Naive thymus-derived CD4-positive, alpha-beta T cell (primary cell): ENCODE measurements around the gene AMER3. TPM values are rescaled to one million over a fixed set of nuclear protein-coding genes. Genes with fewer than 3 reads are reported as not detected.

Source experiments
- ATAC-seq: fragments of 150-1000 bp; cut with Tn5 transposase; 2 replicates; pipeline ENCODE4 v1.10.0; 2021; ENCODE audit warnings: mild to moderate bottlenecking, moderate library complexity
- CTCF ChIA-PET: fragments of 350-600 bp; sonication (Branson Sonifier 250); formaldehyde crosslinking; loops from one replicate; lab custom pipeline; 2021; ENCODE audit warnings: antibody characterized with exemption; lab: Charles Lee
- POLR2A ChIA-PET: fragments of 350-600 bp; sonication (Branson Sonifier 250); formaldehyde crosslinking; loops from one replicate; lab custom pipeline; 2021; ENCODE audit warnings: antibody characterized with exemption, inconsistent platforms; lab: Charles Lee
- DNase-seq, 9 donors: peaks; one replicate each; pipeline versions ENCODE4 v3.0.0 to v3.0.0-alpha.2; 2020 to 2022; ENCODE audit warnings: mixed read lengths in 1 of 9
- H3K27ac ChIP-seq: one replicate; pipeline ENCODE4 v1.7.0; 2013; ENCODE audit warnings: mild to moderate bottlenecking, low read depth, low read length, moderate library complexity
- H3K27me3 ChIP-seq, 2 donors: one replicate each; pipeline ENCODE4 v1.7.0; 2013; ENCODE audit warnings: low read length in 2 of 2, mild to moderate bottlenecking in 2 of 2, moderate library complexity in 2 of 2; ENCODE audit not compliant: control insufficient read depth in 2 of 2, insufficient read depth in 2 of 2
- H3K36me3 ChIP-seq, 3 experiments: 1 replicate in 2 of 3; 2 replicates in 1 of 3; pipeline ENCODE4 v1.7.0; 2013; ENCODE audit warnings: low read length in 3 of 3, mild to moderate bottlenecking in 3 of 3, moderate library complexity in 1 of 3; ENCODE audit not compliant: insufficient read depth in 3 of 3, control insufficient read depth in 2 of 3
- H3K4me1 ChIP-seq, 2 donors: one replicate each; pipeline ENCODE4 v1.7.0; 2013; ENCODE audit warnings: low read length in 2 of 2, mild to moderate bottlenecking in 2 of 2, moderate library complexity in 1 of 2; ENCODE audit not compliant: control insufficient read depth in 2 of 2, insufficient read depth in 2 of 2
- H3K4me3 ChIP-seq: 2 replicates; pipeline ENCODE4 v1.7.0; 2013; ENCODE audit warnings: mild to moderate bottlenecking, low read length
- H3K9me3 ChIP-seq, 3 experiments: 1 replicate in 2 of 3; 2 replicates in 1 of 3; pipeline ENCODE4 v1.7.0; 2013; ENCODE audit warnings: low read length in 3 of 3; ENCODE audit not compliant: control insufficient read depth in 2 of 3
- H3K27ac Mint-ChIP-seq, 9 donors: one replicate each; pipeline ENCODE4 v1.8.0; 2020 to 2022; ENCODE audit warnings: mixed read lengths in 9 of 9, mild to moderate bottlenecking in 8 of 9, moderate library complexity in 5 of 9, inconsistent platforms in 2 of 9
- H3K27me3 Mint-ChIP-seq, 5 donors: one replicate each; pipeline ENCODE4 v1.8.0; 2021 to 2022; ENCODE audit warnings: mixed read lengths in 5 of 5, mild to moderate bottlenecking in 1 of 5
- H3K36me3 Mint-ChIP-seq, 5 donors: one replicate each; pipeline ENCODE4 v1.8.0; 2020 to 2022; ENCODE audit warnings: mixed read lengths in 5 of 5, mild to moderate bottlenecking in 3 of 5, inconsistent platforms in 1 of 5
- H3K4me1 Mint-ChIP-seq, 7 donors: one replicate each; pipeline ENCODE4 v1.8.0; 2020 to 2022; ENCODE audit warnings: mixed read lengths in 7 of 7, mild to moderate bottlenecking in 3 of 7, inconsistent platforms in 1 of 7
- H3K4me3 Mint-ChIP-seq, 10 donors: one replicate each; pipeline ENCODE4 v1.8.0; 2020 to 2022; ENCODE audit warnings: mild to moderate bottlenecking in 10 of 10, mixed read lengths in 10 of 10, moderate library complexity in 6 of 10, inconsistent platforms in 2 of 10
- H3K9me3 Mint-ChIP-seq, 11 donors: one replicate each; pipeline ENCODE4 v1.8.0; 2020 to 2022; ENCODE audit warnings: mixed read lengths in 11 of 11, mild to moderate bottlenecking in 4 of 11, inconsistent platforms in 1 of 11, moderate library complexity in 1 of 11
- intact Hi-C, 2 donors: fragments of 100-400 bp; cut with micrococcal nuclease; formaldehyde crosslinking; loops; one replicate each; pipeline ENCODE4 v1.15.1; 2023
- polyA plus RNA-seq, 2 donors: library from polyadenylated mRNA; unstranded; fragments of 300-500 nt; fragmentation: Illumina TruSeq; gene quantifications; one replicate each; pipeline ENCODE4 v1.2.3, GENCODE V29; 2021
- total RNA-seq, 6 experiments: library from RNA in 5 of 6; stranded (reverse) in 5 of 6; gene quantifications; 1 replicate in 5 of 6; 2 replicates in 1 of 6; pipeline ENCODE4 v1.2.3 and lab custom pipeline; 2021 to 2026

The AMER3 gene
- total and polyA plus RNA-seq, 7 experiments from 2014 or later, result not detected

- Mint-ChIP-seq H3K4me1 (no peaks in the 10 kb centered on the region), H3K27ac (no peak overlapping the region), H3K9me3 (peaks cover 0 to 5% (median 0%) of the 10 kb centered on the region in 11 donors), H3K27me3 (peaks cover 16 to 40% (median 28%) of the 10 kb centered on the region in 5 donors), H3K4me3 (no peak overlapping the region), H3K36me3 (peaks cover 0 to 4% (median 0%) of the 10 kb centered on the region in 5 donors)
- Histone ChIP-seq H3K27ac (no peak overlapping the region), H3K4me3 (no peak overlapping the region), H3K4me1 (no peaks in the 10 kb centered on the region), H3K9me3 (no peaks in the 10 kb centered on the region), H3K36me3 (no peaks in the 10 kb centered on the region), H3K27me3 (no peaks in the 10 kb centered on the region)
- ATAC-seq, result no peak
- CTCF ChIA-PET, result no interaction called here
- intact Hi-C loops, result no loop called here
- POLR2A ChIA-PET, result no interaction called here
- DNase-seq, result no peak
Measured at GRCh38 chr2:130749078-130749477, 6.3 kb upstream of the AMER3 start.

GRCh38 chr2:130749641-130750040 is 5.7 kb upstream of the AMER3 start:
- ChIA-PET CTCF (no interaction called here), POLR2A (no interaction called here)
- Mint-ChIP-seq H3K27me3 (peaks cover 13 to 40% (median 26%) of the 10 kb centered on the region in 5 donors), H3K4me3 (no peak overlapping the region), H3K9me3 (peaks cover 0 to 5% (median 0%) of the 10 kb centered on the region in 11 donors), H3K27ac (no peak overlapping the region), H3K36me3 (peaks cover 0 to 4% (median 0%) of the 10 kb centered on the region in 5 donors), H3K4me1 (peaks cover 0 to 2% (median 0%) of the 10 kb centered on the region in 7 donors)
- no peaks in the 10 kb centered on the region for H3K27me3 ChIP-seq
- no peaks in the 10 kb centered on the region for H3K9me3 ChIP-seq
- H3K4me1 ChIP-seq, result no peaks in the 10 kb centered on the region
- H3K27ac ChIP-seq, result no peak overlapping the region
- no peak overlapping the region for H3K4me3 ChIP-seq
- no peak for ATAC-seq
- H3K36me3 ChIP-seq, result no peaks in the 10 kb centered on the region
- intact Hi-C loops, result no loop called here
- DNase-seq, result no peak

DNA sequence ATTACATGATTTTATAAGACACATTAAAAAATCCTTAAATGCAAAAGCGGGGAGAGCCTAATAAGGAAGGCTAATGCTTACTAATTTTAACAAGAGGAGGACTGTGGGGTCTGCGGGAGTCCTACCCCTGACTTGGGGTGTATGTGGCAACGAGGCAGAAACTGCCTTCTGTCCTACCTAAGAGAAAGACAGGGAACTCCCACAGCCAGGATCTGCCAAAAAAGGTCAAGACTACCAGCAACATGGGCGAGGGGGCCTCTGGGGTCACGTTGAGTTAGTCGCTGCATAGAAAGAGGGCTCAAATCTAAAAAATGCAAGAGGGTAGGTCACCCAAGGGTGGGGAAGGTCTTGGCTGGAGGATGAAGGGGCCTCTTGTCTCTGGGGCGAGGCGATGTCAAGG is 529 bp upstream of the AMER3 start:
- H3K4me3 ChIP-seq, result no peak overlapping the region
- peak overlapping the region in 7 of 10 donors; percentile 29 to 70 (median 44) for H3K4me3 Mint-ChIP-seq
- peaks cover 0 to 9% of the 10 kb centered on the region in 2 donors for H3K27me3 ChIP-seq
- CTCF ChIA-PET, result no interaction called here
- H3K36me3 Mint-ChIP-seq, result peaks cover 0 to 4% (median 0%) of the 10 kb centered on the region in 5 donors
- H3K27ac ChIP-seq, result no peak overlapping the region
- intact Hi-C loops, result no loop called here
- no peaks in the 10 kb centered on the region for H3K4me1 ChIP-seq
- ATAC-seq (no peak), DNase-seq (no peak)
- H3K4me1 Mint-ChIP-seq, result peaks cover 0 to 19% (median 10%) of the 10 kb centered on the region in 7 donors
- H3K36me3 ChIP-seq, result no peaks in the 10 kb centered on the region
- peaks cover 0 to 10% (median 0%) of the 10 kb centered on the region in 11 donors for H3K9me3 Mint-ChIP-seq
- peaks cover 39 to 59% (median 56%) of the 10 kb centered on the region in 5 donors for H3K27me3 Mint-ChIP-seq
- no peaks in the 10 kb centered on the region for H3K9me3 ChIP-seq
- H3K27ac Mint-ChIP-seq, result no peak overlapping the region
- POLR2A ChIA-PET, result no interaction called here

GRCh38 chr2:130756053-130756873 is 923 bp downstream of the AMER3 start:
- intact Hi-C loops, result no loop called here
- Histone ChIP-seq H3K36me3 (no peaks in the 10 kb centered on the region), H3K4me3 (no peak overlapping the region), H3K9me3 (no peaks in the 10 kb centered on the region), H3K27me3 (peaks cover 0 to 9% of the 10 kb centered on the region in 2 donors), H3K27ac (no peak overlapping the region), H3K4me1 (no peaks in the 10 kb centered on the region)
- Mint-ChIP-seq H3K4me3 (peak overlapping the region in 9 of 10 donors; percentile 24 to 72 (median 59)), H3K36me3 (peaks cover 0 to 4% (median 0%) of the 10 kb centered on the region in 5 donors), H3K27ac (no peak overlapping the region), H3K27me3 (peaks cover 39 to 66% (median 62%) of the 10 kb centered on the region in 5 donors), H3K9me3 (peaks cover 0 to 10% (median 0%) of the 10 kb centered on the region in 11 donors), H3K4me1 (peaks cover 0 to 19% (median 10%) of the 10 kb centered on the region in 7 donors)
- ATAC-seq (peak; percentile 70), DNase-seq (peak in 1 of 9 donors; percentile 8)
- CTCF ChIA-PET, result no interaction called here
- POLR2A ChIA-PET, result no interaction called here

DNA sequence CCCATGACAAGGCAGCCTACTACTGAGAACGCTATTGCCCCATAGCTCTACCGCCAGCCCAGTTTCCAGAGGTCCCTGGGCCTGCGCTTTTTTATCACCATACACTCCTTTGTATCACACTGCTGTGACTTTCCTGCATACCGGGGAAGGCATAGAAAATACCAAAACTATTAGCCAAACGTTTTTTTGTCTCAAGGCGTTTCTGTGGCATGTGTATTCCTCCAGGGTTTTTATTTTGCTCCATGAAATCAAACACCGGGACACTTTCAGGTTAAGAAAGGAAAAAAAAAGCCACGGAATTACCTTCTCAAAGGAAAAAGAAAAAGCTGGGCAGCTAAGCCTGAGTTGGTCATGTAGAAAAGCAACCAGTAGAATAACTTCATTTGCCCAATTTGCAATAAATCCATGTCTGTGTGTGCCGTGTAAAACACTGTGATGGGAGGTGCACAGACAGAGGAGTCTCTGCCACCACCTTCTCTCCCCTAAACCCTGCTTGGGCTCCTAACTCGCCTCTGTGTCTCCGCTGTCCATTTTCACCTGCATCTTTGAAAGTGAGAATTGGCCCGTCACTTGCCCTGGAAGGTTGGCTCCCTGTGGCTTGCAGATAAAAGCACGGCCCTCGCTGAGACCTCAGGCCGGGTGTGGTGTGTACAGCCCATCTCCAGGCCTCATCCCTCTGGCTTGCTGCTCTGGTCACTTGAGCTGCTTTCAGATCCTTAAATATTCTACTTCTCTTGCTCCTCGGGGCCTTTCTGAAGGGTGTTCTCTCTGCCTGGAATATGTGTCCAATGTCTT is 1.7 kb downstream of the AMER3 start:
- Mint-ChIP-seq H3K4me1 (peaks cover 0 to 19% (median 10%) of the 10 kb centered on the region in 7 donors), H3K36me3 (peaks cover 0 to 4% (median 0%) of the 10 kb centered on the region in 5 donors), H3K27ac (no peak overlapping the region), H3K4me3 (peak overlapping the region in 9 of 10 donors; percentile 24 to 72 (median 59)), H3K9me3 (peaks cover 0 to 10% (median 0%) of the 10 kb centered on the region in 11 donors), H3K27me3 (peaks cover 39 to 73% (median 64%) of the 10 kb centered on the region in 5 donors)
- intact Hi-C loops, result no loop called here
- Histone ChIP-seq H3K27ac (no peak overlapping the region), H3K9me3 (no peaks in the 10 kb centered on the region), H3K4me1 (no peaks in the 10 kb centered on the region), H3K4me3 (no peak overlapping the region), H3K27me3 (peaks cover 0 to 9% of the 10 kb centered on the region in 2 donors), H3K36me3 (no peaks in the 10 kb centered on the region)
- ChIA-PET POLR2A (no interaction called here), CTCF (no interaction called here)
- DNase-seq (no peak), ATAC-seq (no peak)

DNA sequence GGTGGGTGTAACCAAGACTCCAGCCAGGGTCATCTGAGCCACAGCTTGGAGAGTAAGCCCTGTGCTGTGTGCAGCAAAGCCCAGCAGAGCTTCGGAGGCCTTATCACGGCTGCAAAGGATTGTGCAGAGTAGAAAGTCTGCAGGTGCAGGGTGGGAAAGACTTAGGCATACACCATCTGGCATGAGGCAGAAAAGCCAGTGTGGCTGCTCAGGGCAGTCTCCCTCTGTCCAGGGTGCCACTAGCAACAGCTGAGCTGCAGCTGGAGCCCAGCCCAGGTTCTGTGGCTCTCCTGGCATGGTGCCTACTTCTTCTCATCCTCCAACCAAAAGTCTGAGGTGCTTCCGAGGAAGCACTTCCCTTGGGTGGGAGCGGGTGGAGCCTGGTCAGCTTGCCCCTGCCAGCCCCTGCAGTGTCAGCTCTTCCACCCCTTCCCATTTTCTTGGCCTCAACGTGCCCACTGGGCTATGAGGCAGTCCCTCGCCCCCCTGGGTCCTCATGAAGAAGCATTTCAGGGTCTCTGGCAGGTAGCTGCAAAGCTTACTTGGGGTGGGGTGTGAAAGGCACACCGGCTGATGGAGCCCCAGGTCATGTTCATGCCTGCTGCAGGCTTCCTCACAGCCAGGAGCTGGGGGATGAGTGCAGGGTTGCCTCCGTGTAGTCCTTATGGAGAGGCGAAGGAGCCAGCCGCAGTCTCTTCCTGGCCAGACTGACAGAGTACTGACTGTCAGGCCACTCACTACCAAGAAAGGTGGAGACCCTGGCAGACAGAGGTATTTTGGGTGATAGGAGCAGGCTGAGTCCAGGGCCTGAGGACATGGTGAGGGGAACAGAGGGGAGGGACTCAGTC is 4.8 kb downstream of the AMER3 start:
- H3K4me1 ChIP-seq, result no peaks in the 10 kb centered on the region
- H3K4me3 Mint-ChIP-seq, result no peak overlapping the region
- ATAC-seq, result no peak
- H3K27me3 Mint-ChIP-seq, result peaks cover 24 to 48% (median 43%) of the 10 kb centered on the region in 5 donors
- intact Hi-C loops, result no loop called here
- peaks cover 0 to 4% (median 0%) of the 10 kb centered on the region in 5 donors for H3K36me3 Mint-ChIP-seq
- peaks cover 0 to 15% (median 5%) of the 10 kb centered on the region in 7 donors for H3K4me1 Mint-ChIP-seq
- H3K36me3 ChIP-seq, result no peaks in the 10 kb centered on the region
- peaks cover 0 to 5% (median 0%) of the 10 kb centered on the region in 11 donors for H3K9me3 Mint-ChIP-seq
- CTCF ChIA-PET, result interaction anchor here (0.5 kb wide), 1 partner anchor 21 kb away, joined by 4 read pairs; no protein-coding TSS in a partner anchor
- POLR2A ChIA-PET, result no interaction called here
- H3K9me3 ChIP-seq, result no peaks in the 10 kb centered on the region
- no peak overlapping the region for H3K27ac ChIP-seq
- no peak overlapping the region for H3K27ac Mint-ChIP-seq
- no peak for DNase-seq
- no peak overlapping the region for H3K4me3 ChIP-seq
- H3K27me3 ChIP-seq, result peaks cover 0 to 9% of the 10 kb centered on the region in 2 donors
